Stimulated activated CD4-positive, alpha-beta T cell treated with anti-CD3 and anti-CD28 coated beads, Interleukin-1b, Interleukin-23, amount 100 ng/mL, for 24 hours (primary cell): ENCODE data around the gene BDKRB2.

Experiments used
- DNase-seq, 4 experiments: peaks; one replicate each; pipeline ENCODE4 v3.0.0-alpha.2; 2020; ENCODE audit warnings: low read depth in 4 of 4, low spot score in 1 of 4

BDKRB2 gene

GRCh38 chr14:96204151-96205058 is at the start of gene BDKRB2:
Gene BDKRB2, plus strand, starts transcription at chr14:96204839. Its CDS starts 32,269 bp downstream, at chr14:96237108.
- DNase-seq, result peak in 1 of 4 experiments; percentile 1

- no peak for DNase-seq
Measured at GRCh38 chr14:96154900-96155299, 49.7 kb upstream of the BDKRB2 start.

- DNase-seq, result no peak
Measured at GRCh38 chr14:96156804-96157760, 47.6 kb upstream of the BDKRB2 start.

- DNase-seq, result no peak
Measured at GRCh38 chr14:96158735-96159134, 45.9 kb upstream of the BDKRB2 start.

GRCh38 chr14:96160076-96160912 is 44.3 kb upstream of the BDKRB2 start:
- DNase-seq, result no peak

- DNase-seq, result no peak
Measured at GRCh38 chr14:96160913-96161310, 43.7 kb upstream of the BDKRB2 start.

- DNase-seq, result no peak
Measured at GRCh38 chr14:96161636-96162035, 43.0 kb upstream of the BDKRB2 start.

- DNase-seq, result no peak
Measured at GRCh38 chr14:96162265-96162664, 42.4 kb upstream of the BDKRB2 start.

GRCh38 chr14:96162741-96163140 is 41.9 kb upstream of the BDKRB2 start:
- no peak for DNase-seq

GRCh38 chr14:96164861-96165490 is 39.7 kb upstream of the BDKRB2 start:
- no peak for DNase-seq

GRCh38 chr14:96165493-96166436 is 38.9 kb upstream of the BDKRB2 start:
- no peak for DNase-seq

- no peak for DNase-seq
Measured at GRCh38 chr14:96166461-96167223, 38.0 kb upstream of the BDKRB2 start.

GRCh38 chr14:96167224-96168148 is 37.2 kb upstream of the BDKRB2 start:
- DNase-seq, result no peak

GRCh38 chr14:96168581-96168980 is 36.1 kb upstream of the BDKRB2 start:
- DNase-seq, result no peak

- DNase-seq, result no peak
Measured at GRCh38 chr14:96170961-96171592, 33.6 kb upstream of the BDKRB2 start.

GRCh38 chr14:96173636-96174475 is 30.8 kb upstream of the BDKRB2 start:
- no peak for DNase-seq
